A549 (cell line): ENCODE measurements around the gene PAIP1. TPM values are rescaled to one million over a fixed set of nuclear protein-coding genes. Genes with fewer than 3 reads are reported as not detected.

Experiments
- ATAC-seq, 2 experiments: fragments of 200-7000 bp in 1 of 2; fragments of >200 bp in 1 of 2; cut with Nextera tagmentation in 1 of 2; cut with Tn5 transposase in 1 of 2; 3 replicates each; pipeline versions ENCODE4 v1.8.0 to v1.9.1; 2018 to 2020; ENCODE audit warnings: mild to moderate bottlenecking in 1 of 2, moderate library complexity in 1 of 2
- CTCF ChIA-PET: fragments of 300-600 bp; sonication (Branson Sonifier 250); formaldehyde crosslinking; extraction: SDS; loops from one replicate; lab custom pipeline; 2021; ENCODE audit warnings: antibody characterized with exemption, inconsistent platforms; lab: Yijun Ruan, JAX
- POLR2A ChIA-PET: fragments of 350-600 bp; formaldehyde crosslinking; extraction: SDS; loops from one replicate; lab custom pipeline; 2021; ENCODE audit warnings: antibody characterized with exemption, inconsistent platforms; lab: Yijun Ruan, JAX
- DNase-seq, 2 experiments: peaks; one replicate each; pipeline versions ENCODE4 v3.0.0 to v3.0.0-alpha.2; 2011 to 2016; ENCODE audit warnings: low read depth in 1 of 2, low spot score in 1 of 2
- FAIRE-seq: peaks from 2 replicates; lab custom pipeline; 2011; peaks lifted over from hg19 to GRCh38; lab: Jason Lieb, UNC
- H3K27ac ChIP-seq, 2 experiments: fragments of >200 bp; sonication (Bioruptor Twin); formaldehyde crosslinking; 3 replicates each; pipeline ENCODE4 v1.5.1; 2016 to 2017
- H3K4me1 ChIP-seq: fragments of >200 bp; sonication (Bioruptor Twin); formaldehyde crosslinking; 3 replicates; pipeline ENCODE4 v1.6.1; 2016
- H3K4me2 ChIP-seq: fragments of >200 bp; sonication (Bioruptor Twin); formaldehyde crosslinking; 3 replicates; pipeline ENCODE4 v1.6.1; 2016
- H3K4me3 ChIP-seq: fragments of >200 bp; sonication (Bioruptor Twin); formaldehyde crosslinking; 3 replicates; pipeline ENCODE4 v1.5.1; 2016
- H3K9me3 ChIP-seq: fragments of >200 bp; sonication (Bioruptor Twin); formaldehyde crosslinking; 3 replicates; pipeline ENCODE4 v1.6.1; 2016
- BCL3 ChIP-seq: fragments of >200 bp; sonication (Bioruptor Twin); formaldehyde crosslinking; IDR thresholded peaks from 3 replicates; pipeline ENCODE4 v1.6.1; 2016
- CBX2 ChIP-seq: fragments of 200-600 bp; sonication (generic); IDR thresholded peaks from 2 replicates; pipeline ENCODE4 v1.6.1; 2016; ENCODE audit warnings: low read depth, mild to moderate bottlenecking, borderline replicate concordance
- CHD4 ChIP-seq: fragments of 200-600 bp; sonication (generic); IDR thresholded peaks from 2 replicates; pipeline ENCODE4 v1.6.1; 2016; ENCODE audit warnings: antibody characterized with exemption, mild to moderate bottlenecking, borderline replicate concordance
- CTCF ChIP-seq: fragments of >200 bp; sonication (Bioruptor Twin); formaldehyde crosslinking; IDR thresholded peaks from 3 replicates; pipeline ENCODE4 v1.5.1; 2016
- EHF ChIP-seq: fragments of 250-450 bp; sonication (Bioruptor Pico); IDR thresholded peaks from 2 replicates; pipeline ENCODE4 v1.5.0; 2020; ENCODE audit warnings: mild to moderate bottlenecking
- EHMT2 ChIP-seq: fragments of 200-600 bp; sonication (generic); IDR thresholded peaks from 2 replicates; pipeline ENCODE4 v1.6.1; 2016; ENCODE audit warnings: antibody characterized with exemption, low read depth, mild to moderate bottlenecking, moderate library complexity
- ELK1 ChIP-seq: fragments of 150-350 bp; IDR thresholded peaks from 2 replicates; pipeline ENCODE4 v1.6.1; 2014; ENCODE audit warnings: low read depth, mild to moderate bottlenecking, low read length
- EP300 ChIP-seq, 2 experiments: fragments of >200 bp; sonication (Bioruptor Twin); formaldehyde crosslinking; IDR thresholded peaks; 2 replicates in 1 of 2; 3 replicates in 1 of 2; pipeline ENCODE4 v1.6.1; 2016 to 2017
- FOSB ChIP-seq: fragments of 250-450 bp; sonication (Bioruptor Pico); IDR thresholded peaks from 2 replicates; pipeline ENCODE4 v1.5.0; 2020; ENCODE audit warnings: mild to moderate bottlenecking, moderate library complexity
- FOXS1 ChIP-seq: fragments of 250-450 bp; sonication (Bioruptor Pico); IDR thresholded peaks from 2 replicates; pipeline ENCODE4 v1.5.0; 2020; ENCODE audit warnings: mild to moderate bottlenecking, moderate library complexity
- HDAC2 ChIP-seq: fragments of 200-600 bp; sonication (generic); IDR thresholded peaks from 2 replicates; pipeline ENCODE4 v1.6.1; 2016
- HOXB13 ChIP-seq: fragments of 250-450 bp; sonication (Bioruptor Pico); IDR thresholded peaks from 2 replicates; pipeline ENCODE4 v1.5.0; 2020; ENCODE audit warnings: low read depth, mild to moderate bottlenecking, moderate library complexity
- JUN ChIP-seq, 2 experiments: fragments of >200 bp; sonication (Bioruptor Twin); formaldehyde crosslinking; IDR thresholded peaks; 2 replicates in 1 of 2; 3 replicates in 1 of 2; pipeline ENCODE4 v1.6.1; 2016 to 2017
- KDM1A ChIP-seq: fragments of 200-600 bp; sonication (generic); IDR thresholded peaks from 2 replicates; pipeline ENCODE4 v1.6.1; 2016; ENCODE audit warnings: low read depth, mild to moderate bottlenecking
- KDM5A ChIP-seq: fragments of 200-600 bp; sonication (generic); IDR thresholded peaks from 2 replicates; pipeline ENCODE4 v1.6.1; 2016; ENCODE audit warnings: antibody characterized with exemption, mild to moderate bottlenecking
- MAX ChIP-seq: IDR thresholded peaks from 2 replicates; pipeline ENCODE4 v1.6.1; 2012
- MAZ ChIP-seq: fragments of 150-350 bp; IDR thresholded peaks from 2 replicates; pipeline ENCODE4 v1.6.1; 2014; ENCODE audit warnings: antibody characterized with exemption, low read depth, low read length, borderline replicate concordance
- MYC ChIP-seq: IDR thresholded peaks from 2 replicates; pipeline ENCODE4 v1.6.1; 2012; ENCODE audit warnings: mild to moderate bottlenecking, inconsistent platforms, low read length, improper control_type of control experiment, borderline replicate concordance
- PHF8 ChIP-seq: fragments of 200-600 bp; sonication (generic); IDR thresholded peaks from 2 replicates; pipeline ENCODE4 v1.6.1; 2016; ENCODE audit warnings: low read depth, mild to moderate bottlenecking, antibody characterized with exemption, moderate library complexity, borderline replicate concordance
- REST ChIP-seq: fragments of 200-600 bp; sonication (generic); IDR thresholded peaks from 2 replicates; pipeline ENCODE4 v1.6.1; 2016; ENCODE audit warnings: antibody characterized with exemption, mild to moderate bottlenecking, moderate library complexity
- SREBF2 ChIP-seq: fragments of 450-650 bp; IDR thresholded peaks from 2 replicates; pipeline ENCODE4 v1.6.1; 2014; ENCODE audit warnings: mild to moderate bottlenecking, moderate library complexity
- ZC3H11A ChIP-seq: fragments of 450-650 bp; IDR thresholded peaks from 2 replicates; pipeline ENCODE4 v1.6.1; 2014; ENCODE audit warnings: antibody characterized with exemption, mild to moderate bottlenecking
- ZFP36 ChIP-seq: fragments of 450-650 bp; IDR thresholded peaks from 2 replicates; pipeline ENCODE4 v1.6.1; 2014; ENCODE audit warnings: borderline replicate concordance; ENCODE audit not compliant: partially characterized antibody
- ZNF302 ChIP-seq: fragments of 250-450 bp; sonication (Bioruptor Pico); IDR thresholded peaks from 2 replicates; pipeline ENCODE4 v1.9.0; 2021; ENCODE audit warnings: inconsistent platforms, mild to moderate bottlenecking, moderate library complexity
- WGBS: methylation state at CpG from one replicate; pipeline ENCODE4 v1.1.6; 2017; ENCODE audit errors: missing lambda C conversion rate; 5-methylcytosine and 5-hydroxymethylcytosine counted together
- polyA plus RNA-seq, 4 experiments: library from polyadenylated mRNA; depleted of rRNA in 3 of 4; stranded (reverse); fragments of >200 nt; fragmentation: RNase III in 1 of 4; extraction: RNeasy Plus Mini Kit Qiagen cat#74134 plus additional on column Dnase treatment in 1 of 4; gene quantifications; 2 replicates in 3 of 4; 3 replicates in 1 of 4; pipeline ENCODE4 v1.2.3, GENCODE V29; 2011 to 2017

Gene PAIP1
- polyA plus RNA-seq, 2 of the 4 experiments (the other 2 are of a cell fraction): 89.6 to 188 TPM

GRCh38 chr5:43567967-43568366, 11.1 kb upstream of the PAIP1 start:
- DNase-seq: no peak
- CTCF ChIA-PET: no interaction called here
- TF ChIP-seq ZC3H11A: no peak
- no peak for TF ChIP-seq FOSB (CRISPR knock-in tag)
- TF ChIP-seq PHF8: no peak
- no peak for TF ChIP-seq SREBF2
- no peak for TF ChIP-seq CBX2
- TF ChIP-seq EHMT2: no peak
- no peak for TF ChIP-seq KDM5A
- TF ChIP-seq MAZ: no peak
- no peak for TF ChIP-seq BCL3
- no peak for TF ChIP-seq MAX
- no peak overlapping the region for H3K27ac ChIP-seq
- FAIRE-seq: no peak
- no peak overlapping the region for H3K4me2 ChIP-seq
- 0 out of 3 replicates have a peak, but pooled peaks cover 1% of the 10 kb centered on the region for H3K4me1 ChIP-seq
- POLR2A ChIA-PET: no interaction called here
- no peaks in the 10 kb centered on the region for H3K9me3 ChIP-seq
- 65% methylated on average over 3 of the region's 3 CpGs for WGBS
- ATAC-seq: no peak
- no peak overlapping the region for H3K4me3 ChIP-seq

GRCh38 chr5:43565043-43565442, 8.2 kb upstream of the PAIP1 start:
- FAIRE-seq (no peak), DNase-seq (no peak), ATAC-seq (no peak)
- Histone ChIP-seq H3K4me3 (no peak overlapping the region), H3K4me2 (no peak overlapping the region), H3K4me1 (no peaks in the 10 kb centered on the region), H3K27ac (no peak overlapping the region), H3K9me3 (no peaks in the 10 kb centered on the region)
- TF ChIP-seq JUN (IDR thresholded peaks at IDR 0.05) (no peak), EHF (CRISPR knock-in tag) (no peak), ZFP36 (no peak), CTCF (no peak), ELK1 (no peak), KDM1A (no peak), HDAC2 (no peak), REST (no peak), FOXS1 (CRISPR knock-in tag) (no peak), CHD4 (no peak), ZNF302 (CRISPR knock-in tag) (no peak), EP300 (IDR thresholded peaks at IDR 0.05) (no peak), HOXB13 (CRISPR knock-in tag) (no peak), MYC (no peak)
- ChIA-PET CTCF (no interaction called here), POLR2A (no interaction called here)
- WGBS: 57% methylated on average over 5 of the region's 5 CpGs
